IMR-90 (cell line): ENCODE results near the gene OSGEP. TPM values are rescaled to one million over a fixed set of nuclear protein-coding genes. Genes with fewer than 3 reads are reported as not detected.

Experiments used
- ATAC-seq: fragments of 200-7000 bp; cut with Tn5 transposase; 2 replicates; pipeline ENCODE4 v1.9.1; 2020; ENCODE audit warnings: low read depth, mild to moderate bottlenecking, moderate library complexity
- BruUV-seq: library from RNA; stranded (reverse); fragments of 400-500 nt; replicated peaks from 2 replicates; lab custom pipeline; 2021; lab: Mats Ljungman, UMichigan
- CTCF ChIA-PET: fragments of 300-600 bp; formaldehyde crosslinking; extraction: SDS; loops from one replicate; lab custom pipeline; 2021; ENCODE audit warnings: antibody characterized with exemption; lab: Yijun Ruan, JAX
- POLR2A ChIA-PET: fragments of 300-600 bp; sonication (Branson Sonifier 250); formaldehyde crosslinking; loops from one replicate; lab custom pipeline; 2022; ENCODE audit warnings: antibody characterized with exemption; ENCODE audit not compliant: unreplicated experiment; lab: Charles Lee
- DNase-seq: peaks from one replicate; pipeline ENCODE4 v3.0.0; 2013
- H2AFZ ChIP-seq: replicated peaks from 2 replicates; pipeline ENCODE3; 2013; ENCODE audit warnings: low read length, mild to moderate bottlenecking; ENCODE audit not compliant: poor library complexity
- H2AK5ac ChIP-seq: 2 replicates; pipeline ENCODE4 v1.6.1; 2013; ENCODE audit warnings: low read depth, low read length, inconsistent platforms
- H2AK9ac ChIP-seq: replicated peaks from 2 replicates; pipeline ENCODE3; 2013; ENCODE audit warnings: mild to moderate bottlenecking, low read depth, low read length, moderate library complexity; ENCODE audit not compliant: poor library complexity
- H2BK120ac ChIP-seq: 2 replicates; pipeline ENCODE4 v1.6.1; 2013; ENCODE audit warnings: low read depth, low read length, inconsistent platforms
- H2BK15ac ChIP-seq: 3 replicates; pipeline ENCODE4 v1.6.1; 2013; ENCODE audit warnings: low read depth, low read length, inconsistent platforms
- H2BK20ac ChIP-seq: 2 replicates; pipeline ENCODE4 v1.6.1; 2013; ENCODE audit warnings: low read depth, mild to moderate bottlenecking, inconsistent platforms, low read length, moderate library complexity
- H2BK5ac ChIP-seq: 2 replicates; pipeline ENCODE4 v1.6.1; 2013; ENCODE audit warnings: mild to moderate bottlenecking, low read depth, low read length, inconsistent platforms; ENCODE audit not compliant: poor library complexity, severe bottlenecking
- H3K14ac ChIP-seq: replicated peaks from 2 replicates; pipeline ENCODE4 v1.6.1; 2013; ENCODE audit warnings: low read depth, low read length, inconsistent platforms
- H3K18ac ChIP-seq: 2 replicates; pipeline ENCODE4 v1.6.1; 2013; ENCODE audit warnings: low read depth, low read length, control low read depth
- H3K23ac ChIP-seq: 2 replicates; pipeline ENCODE4 v1.6.1; 2013; ENCODE audit warnings: low read depth, low read length, inconsistent platforms
- H3K27ac ChIP-seq: 2 replicates; pipeline ENCODE4 v1.5.1; 2013; ENCODE audit warnings: mild to moderate bottlenecking, control low read depth, low read length; ENCODE audit not compliant: insufficient read depth
- H3K27me3 ChIP-seq: 2 replicates; pipeline ENCODE4 v1.6.1; 2013; ENCODE audit warnings: low read length; ENCODE audit not compliant: control insufficient read depth, insufficient read depth
- H3K36me3 ChIP-seq: 2 replicates; pipeline ENCODE4 v1.6.1; 2013; ENCODE audit warnings: low read length, mixed read lengths; ENCODE audit not compliant: control insufficient read depth, insufficient read depth
- H3K4ac ChIP-seq: 2 replicates; pipeline ENCODE4 v1.6.1; 2013; ENCODE audit warnings: low read depth, low read length, inconsistent platforms
- H3K4me1 ChIP-seq: 2 replicates; pipeline ENCODE4 v1.6.1; 2013; ENCODE audit warnings: low read length, mixed read lengths; ENCODE audit not compliant: control insufficient read depth, insufficient read depth
- H3K4me2 ChIP-seq: 2 replicates; pipeline ENCODE4 v1.6.1; 2013; ENCODE audit warnings: low read depth, mild to moderate bottlenecking, control low read depth, low read length, moderate library complexity
- H3K4me3 ChIP-seq: 2 replicates; pipeline ENCODE4 v1.5.1; 2013; ENCODE audit warnings: low read depth, mild to moderate bottlenecking, control low read depth, low read length, moderate library complexity; ENCODE audit not compliant: insufficient read depth
- H3K56ac ChIP-seq: 2 replicates; pipeline ENCODE4 v1.6.1; 2013; ENCODE audit warnings: low read length, inconsistent platforms; ENCODE audit not compliant: insufficient read depth; ENCODE audit errors: extremely low read depth
- H3K79me1 ChIP-seq, 2 experiments: 2 replicates each; pipeline ENCODE4 v1.6.1; 2013; ENCODE audit warnings: low read length in 2 of 2, inconsistent platforms in 1 of 2, low read depth in 1 of 2
- H3K9ac ChIP-seq: 2 replicates; pipeline ENCODE4 v1.6.1; 2013; ENCODE audit warnings: low read depth, low read length, control low read depth
- H3K9me1 ChIP-seq: 2 replicates; pipeline ENCODE4 v1.6.1; 2013; ENCODE audit warnings: low read length, inconsistent platforms; ENCODE audit not compliant: insufficient read depth
- H3K9me3 ChIP-seq: 2 replicates; pipeline ENCODE4 v1.6.1; 2013; ENCODE audit warnings: low read length; ENCODE audit not compliant: control insufficient read depth, insufficient read depth
- H4K20me1 ChIP-seq: 2 replicates; pipeline ENCODE4 v1.6.1; 2013; ENCODE audit warnings: low read length, inconsistent platforms; ENCODE audit not compliant: insufficient read depth
- H4K5ac ChIP-seq: 2 replicates; pipeline ENCODE4 v1.6.1; 2013; ENCODE audit warnings: mild to moderate bottlenecking, low read depth, low read length, control low read depth
- H4K8ac ChIP-seq, 2 experiments: 2 replicates each; pipeline ENCODE4 v1.6.1; 2013; ENCODE audit warnings: low read depth in 2 of 2, low read length in 2 of 2, control low read depth in 1 of 2, inconsistent platforms in 1 of 2
- H4K91ac ChIP-seq: 2 replicates; pipeline ENCODE4 v1.6.1; 2013; ENCODE audit warnings: low read depth, low read length, inconsistent platforms; ENCODE audit not compliant: insufficient read depth
- CEBPB ChIP-seq: IDR thresholded peaks from 2 replicates; pipeline ENCODE4 v1.6.1; 2012; ENCODE audit warnings: low read depth, low read length, improper control_type of control experiment
- RCOR1 ChIP-seq: IDR thresholded peaks from 2 replicates; pipeline ENCODE4 v1.6.1; 2012; ENCODE audit warnings: mild to moderate bottlenecking, low read length, improper control_type of control experiment; ENCODE audit not compliant: insufficient replicate concordance
- WGBS, 2 experiments: methylation state at CpG; one replicate each; pipeline versions ENCODE4 v1.1.5 to v1.1.7; 2013; ENCODE audit warnings: missing lambda C conversion rate in 2 of 2; ENCODE audit not compliant: insufficient read length in 1 of 2; ENCODE audit errors: extremely low coverage in 2 of 2; 5-methylcytosine and 5-hydroxymethylcytosine counted together
- dilution Hi-C: fragments of 300-500 bp; cut with HindIII; formaldehyde crosslinking; loops from one replicate; pipeline ENCODE4 v1.14.3; 2018; ENCODE audit warnings: low sequenced_read_pairs; ENCODE audit not compliant: unreplicated experiment
- in situ Hi-C: fragments of 300-500 bp; cut with MboI; formaldehyde crosslinking; loops from 3 replicates; pipeline ENCODE4 v1.14.3; 2019; ENCODE audit warnings: low sequenced_read_pairs, inconsistent platforms, mixed read lengths
- intact Hi-C: fragments of 100-400 bp; cut with micrococcal nuclease; formaldehyde crosslinking; loops from 2 replicates; pipeline ENCODE4 v1.10.0; 2022
- polyA plus RNA-seq, 3 experiments: library from polyadenylated mRNA; depleted of rRNA; stranded (reverse); fragments of >200 nt; gene quantifications; 2 replicates each; pipeline ENCODE4 v1.2.3, GENCODE V29; 2012; ENCODE audit warnings: low replicate concordance in 1 of 3
- total RNA-seq: library from RNA; depleted of rRNA; stranded (reverse); fragments of >200 nt; gene quantifications from 2 replicates; pipeline ENCODE4 v1.2.3, GENCODE V29; 2012
- TF ChIP-seq, protein P1 (sequence below): fragments of 150-350 bp; IDR thresholded peaks from 2 replicates; pipeline ENCODE4 v1.6.1; 2017; ENCODE audit warnings: mild to moderate bottlenecking, antibody characterized with exemption, low read length, low read depth

Gene OSGEP
- total and polyA plus RNA-seq, 2 of the 4 experiments (the other 2 are of a cell fraction), result 24.7 to 32.4 TPM

DNA sequence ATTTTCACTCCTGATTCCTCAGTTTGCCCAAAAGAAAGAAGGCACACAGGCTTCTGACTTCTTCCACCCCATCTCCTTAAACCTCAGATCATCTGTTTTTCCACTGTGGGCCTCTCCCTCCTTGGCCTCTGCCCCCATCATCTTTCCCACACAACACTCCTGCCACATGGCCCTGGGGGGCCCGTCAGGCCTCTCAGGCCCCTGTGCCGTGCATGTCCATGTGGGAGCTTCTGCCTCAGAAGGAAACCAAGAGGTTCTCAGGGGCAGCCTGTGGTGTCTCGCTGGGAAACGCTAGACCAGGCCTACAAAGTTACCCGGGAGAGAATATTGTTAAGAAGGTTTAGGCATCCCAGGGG lies 26.6 kb downstream of the OSGEP start:
- Histone ChIP-seq H3K14ac (no peak overlapping the region), H3K18ac (no peak overlapping the region), H3K9me1 (no peaks in the 10 kb centered on the region), H3K27ac (no peak overlapping the region), H4K5ac (no peak overlapping the region), H3K36me3 (no peaks in the 10 kb centered on the region), H4K91ac (no peak overlapping the region), H2BK120ac (no peak overlapping the region), H2BK20ac (no peak overlapping the region), H3K9ac (no peak overlapping the region), H3K27me3 (peaks cover 1% of the 10 kb centered on the region; the same call in 1 of the 2 replicates), H3K79me1 (no peaks in the 10 kb centered on the region), H3K56ac (no peak overlapping the region), H3K4me2 (no peak overlapping the region), H2BK15ac (no peak overlapping the region), H4K20me1 (no peaks in the 10 kb centered on the region), H4K8ac (no peak overlapping the region), H2AK5ac (no peak overlapping the region; the same call in 1 of the 2 replicates), H3K4ac (no peak overlapping the region), H3K9me3 (no peaks in the 10 kb centered on the region), H3K4me1 (0 out of 2 replicates have a peak, but pooled peaks cover 2% of the 10 kb centered on the region), H3K4me3 (no peak overlapping the region), H2AK9ac (no peak overlapping the region), H2AFZ (peak overlapping the region; percentile 60), H2BK5ac (no peak overlapping the region), H3K23ac (no peak overlapping the region)
- WGBS, 2 experiments, result no CpG with 5 or more reads among the region's 5 CpGs
- dilution Hi-C loops (no loop called here), intact Hi-C loops (no loop called here), in situ Hi-C loops (no loop called here)
- TF ChIP-seq, protein P1, sequence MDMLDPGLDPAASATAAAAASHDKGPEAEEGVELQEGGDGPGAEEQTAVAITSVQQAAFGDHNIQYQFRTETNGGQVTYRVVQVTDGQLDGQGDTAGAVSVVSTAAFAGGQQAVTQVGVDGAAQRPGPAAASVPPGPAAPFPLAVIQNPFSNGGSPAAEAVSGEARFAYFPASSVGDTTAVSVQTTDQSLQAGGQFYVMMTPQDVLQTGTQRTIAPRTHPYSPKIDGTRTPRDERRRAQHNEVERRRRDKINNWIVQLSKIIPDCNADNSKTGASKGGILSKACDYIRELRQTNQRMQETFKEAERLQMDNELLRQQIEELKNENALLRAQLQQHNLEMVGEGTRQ, result no peak
- TF ChIP-seq CEBPB (no peak), RCOR1 (no peak)
- no TSS peak for BruUV-seq
- DNase-seq (no peak), ATAC-seq (no peak)
- POLR2A ChIA-PET, result no interaction called here
- CTCF ChIA-PET, result no interaction called here
